HepG2 (cell line): ENCODE results near the gene NOX3. TPM values are rescaled to one million over a fixed set of nuclear protein-coding genes. Genes with fewer than 3 reads are reported as not detected.

Experiments used
- AHR ChIP-seq: IDR thresholded peaks from 2 replicates; pipeline ENCODE4 v1.6.1; 2018; ENCODE audit warnings: missing genetic modification reagents, missing compliant biosample characterization
- ESRRA ChIP-seq: sonication (generic); formaldehyde crosslinking; IDR thresholded peaks from 2 replicates; pipeline ENCODE4 v1.5.1; 2020; ENCODE audit warnings: mild to moderate bottlenecking, low read depth, missing genetic modification reagents
- ETV5 ChIP-seq: IDR thresholded peaks from 2 replicates; pipeline ENCODE4 v1.6.1; 2018; ENCODE audit warnings: missing biosample characterization, missing genetic modification reagents, inconsistent platforms, borderline replicate concordance
- FLYWCH1 ChIP-seq: sonication (generic); formaldehyde crosslinking; IDR thresholded peaks from 2 replicates; pipeline ENCODE4 v1.8.1; 2023; ENCODE audit warnings: mild to moderate bottlenecking, missing genetic modification reagents
- KDM5A ChIP-seq: fragments of 200-600 bp; sonication (generic); IDR thresholded peaks from 2 replicates; pipeline ENCODE4 v1.7.0; 2018; ENCODE audit warnings: antibody characterized with exemption, mild to moderate bottlenecking, low read length, borderline replicate concordance
- MAF1 ChIP-seq: sonication (generic); formaldehyde crosslinking; IDR thresholded peaks from 2 replicates; pipeline ENCODE4 v1.5.0; 2020; ENCODE audit warnings: missing genetic modification reagents, borderline replicate concordance
- NFE2 ChIP-seq: sonication (generic); formaldehyde crosslinking; IDR thresholded peaks from 2 replicates; pipeline ENCODE4 v1.4.0; 2020; ENCODE audit warnings: missing genetic modification reagents
- SMAD1 ChIP-seq: sonication (generic); formaldehyde crosslinking; IDR thresholded peaks from 2 replicates; pipeline ENCODE4 v1.4.0; 2020; ENCODE audit warnings: missing genetic modification reagents, low read depth, mild to moderate bottlenecking, borderline replicate concordance
- SP140L ChIP-seq: sonication (generic); formaldehyde crosslinking; IDR thresholded peaks from 2 replicates; pipeline ENCODE4 v1.4.0; 2020; ENCODE audit warnings: missing genetic modification reagents, borderline replicate concordance
- TAF15 ChIP-seq: fragments of 200-400 bp; formaldehyde crosslinking; IDR thresholded peaks from one replicate; pipeline ENCODE4 v1.6.1; 2018; ENCODE audit warnings: mild to moderate bottlenecking, low read depth, low read length; ENCODE audit not compliant: poor library complexity, severe bottlenecking
- ZBTB8A ChIP-seq: sonication (generic); formaldehyde crosslinking; IDR thresholded peaks from 2 replicates; pipeline ENCODE4 v1.4.0; 2020; ENCODE audit warnings: mild to moderate bottlenecking, low read depth, missing genetic modification reagents, borderline replicate concordance
- ZNF160 ChIP-seq: sonication (generic); formaldehyde crosslinking; IDR thresholded peaks from 2 replicates; pipeline ENCODE4 v1.8.0; 2022; ENCODE audit warnings: mild to moderate bottlenecking, inconsistent platforms, missing genetic modification reagents
- ZNF563 ChIP-seq: sonication (generic); formaldehyde crosslinking; IDR thresholded peaks from 2 replicates; pipeline ENCODE4 v1.8.0; 2022; ENCODE audit warnings: mild to moderate bottlenecking, moderate library complexity, missing genetic modification reagents
- ZNF746 ChIP-seq: sonication (generic); formaldehyde crosslinking; IDR thresholded peaks from 2 replicates; pipeline ENCODE4 v1.8.0; 2022; ENCODE audit warnings: mild to moderate bottlenecking, missing genetic modification reagents
- ZNF792 ChIP-seq: IDR thresholded peaks from 2 replicates; pipeline ENCODE4 v1.6.1; 2016
- ZSCAN25 ChIP-seq: sonication (generic); formaldehyde crosslinking; IDR thresholded peaks from 2 replicates; pipeline ENCODE4 v1.8.0; 2022; ENCODE audit warnings: mild to moderate bottlenecking, missing genetic modification reagents
- polyA plus RNA-seq, 8 experiments: library from polyadenylated mRNA; depleted of rRNA in 3 of 8; stranded (reverse) in 7 of 8; unstranded in 1 of 8; fragments of >200 nt; fragmentation: Illumina TruSeq in 4 of 8; extraction: Trizol in 4 of 8; gene quantifications; 2 replicates each; pipeline versions ENCODE4 v1.2.1 to v1.2.3, GENCODE V29; 2011 to 2016; ENCODE audit warnings: low read depth in 4 of 8, missing spikeins in 1 of 8, mixed read lengths in 1 of 8; ENCODE audit not compliant: insufficient read depth in 1 of 8
- total RNA-seq, 5 experiments: library from RNA; depleted of rRNA; stranded (reverse); fragments of >200 nt; fragmentation: Illumina TruSeq; extraction: Trizol; gene quantifications; 2 replicates each; pipeline ENCODE4 v1.2.3, GENCODE V29; 2016; ENCODE audit warnings: low read depth in 1 of 5
- TF ChIP-seq, protein P1 (sequence below): IDR thresholded peaks from 2 replicates; pipeline ENCODE4 v1.6.1; 2016; ENCODE audit warnings: mild to moderate bottlenecking
- TF ChIP-seq, protein P2 (sequence below): sonication (generic); formaldehyde crosslinking; IDR thresholded peaks from 2 replicates; pipeline ENCODE4 v1.4.0; 2020; ENCODE audit warnings: low read depth, mild to moderate bottlenecking, missing genetic modification reagents
- TF ChIP-seq, protein P3 (sequence below): sonication (generic); formaldehyde crosslinking; IDR thresholded peaks from 2 replicates; pipeline ENCODE4 v1.5.1; 2020; ENCODE audit warnings: mild to moderate bottlenecking, missing genetic modification reagents
- TF ChIP-seq, protein P4 (sequence below): sonication (generic); formaldehyde crosslinking; IDR thresholded peaks from 2 replicates; pipeline ENCODE4 v1.8.1; 2023; ENCODE audit warnings: missing genetic modification reagents, inconsistent platforms, borderline replicate concordance
- TF ChIP-seq, protein P5 (sequence below): sonication (generic); formaldehyde crosslinking; IDR thresholded peaks from 2 replicates; pipeline ENCODE4 v1.8.0; 2022; ENCODE audit warnings: missing genetic modification reagents, mild to moderate bottlenecking, inconsistent platforms, borderline replicate concordance

The NOX3 gene
- total and polyA plus RNA-seq, 2 of the 13 experiments (the other 11 are each of a cell fraction or from before 2014, with no cell fraction given), result 0.09 to 0.18 TPM

DNA sequence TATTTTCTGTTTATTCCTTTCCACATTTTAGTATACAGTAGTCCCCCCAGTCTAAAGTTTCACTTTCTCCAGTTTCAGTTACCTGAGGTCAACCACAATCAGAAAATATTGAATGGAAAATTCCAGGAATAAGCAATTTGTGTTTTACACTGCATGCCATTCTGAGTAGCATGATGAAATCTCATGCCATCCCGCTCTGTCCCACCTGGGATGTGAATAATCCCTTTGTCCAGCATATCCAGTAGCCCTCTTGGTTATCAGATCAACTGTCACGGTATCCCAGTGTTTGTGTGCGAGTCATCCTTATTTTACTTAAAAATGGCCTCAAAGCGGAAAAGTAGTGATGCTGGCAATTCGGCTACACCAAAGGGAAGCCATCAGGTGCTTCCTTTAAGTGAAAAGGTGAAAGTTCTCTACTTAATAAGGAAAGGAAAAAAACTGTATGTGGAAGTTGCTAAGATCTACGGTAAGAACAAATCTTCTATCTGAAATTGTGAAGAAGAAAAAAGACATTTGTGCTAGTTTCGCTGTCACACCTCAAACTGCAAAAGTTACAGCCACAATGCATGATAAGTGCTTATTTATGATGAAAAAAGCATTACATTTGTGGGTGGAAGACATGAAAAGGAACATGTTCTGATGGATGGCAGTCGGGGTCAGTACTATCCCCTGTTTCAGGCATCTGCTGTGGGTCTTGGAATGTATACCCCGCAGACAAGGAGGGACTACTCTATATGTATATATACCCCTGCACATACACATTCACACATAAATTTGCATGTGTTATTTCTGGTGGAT lies 11.3 kb downstream of the NOX3 start (continued):
- TF ChIP-seq ETV5 (peak; percentile 86; the same call in 1 of the 2 replicates), FLYWCH1 (CRISPR knock-in tag) (no peak), SP140L (CRISPR knock-in tag) (0 out of 2 replicates have a peak, but pooled peaks have one; percentile 22), TAF15 (no peak), ZSCAN25 (CRISPR knock-in tag) (no peak), AHR (CRISPR knock-in tag) (peak; percentile 100), MAF1 (0 out of 2 replicates have a peak, but pooled peaks have one; percentile 14), ZNF563 (CRISPR knock-in tag) (no peak), NFE2 (CRISPR knock-in tag) (no peak), SMAD1 (CRISPR knock-in tag) (no peak), ESRRA (no peak), ZNF792 (CRISPR knock-in tag) (peak; percentile 92), ZBTB8A (no peak), ZNF160 (CRISPR knock-in tag) (no peak), KDM5A (peak; percentile 38; the same call in 1 of the 2 replicates), ZNF746 (no peak)
- TF ChIP-seq, protein P1, sequence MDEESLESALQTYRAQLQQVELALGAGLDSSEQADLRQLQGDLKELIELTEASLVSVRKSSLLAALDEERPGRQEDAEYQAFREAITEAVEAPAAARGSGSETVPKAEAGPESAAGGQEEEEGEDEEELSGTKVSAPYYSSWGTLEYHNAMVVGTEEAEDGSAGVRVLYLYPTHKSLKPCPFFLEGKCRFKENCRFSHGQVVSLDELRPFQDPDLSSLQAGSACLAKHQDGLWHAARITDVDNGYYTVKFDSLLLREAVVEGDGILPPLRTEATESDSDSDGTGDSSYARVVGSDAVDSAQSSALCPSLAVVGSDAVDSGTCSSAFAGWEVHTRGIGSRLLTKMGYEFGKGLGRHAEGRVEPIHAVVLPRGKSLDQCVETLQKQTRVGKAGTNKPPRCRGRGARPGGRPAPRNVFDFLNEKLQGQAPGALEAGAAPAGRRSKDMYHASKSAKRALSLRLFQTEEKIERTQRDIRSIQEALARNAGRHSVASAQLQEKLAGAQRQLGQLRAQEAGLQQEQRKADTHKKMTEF, result peak; percentile 97
- TF ChIP-seq, protein P2, sequence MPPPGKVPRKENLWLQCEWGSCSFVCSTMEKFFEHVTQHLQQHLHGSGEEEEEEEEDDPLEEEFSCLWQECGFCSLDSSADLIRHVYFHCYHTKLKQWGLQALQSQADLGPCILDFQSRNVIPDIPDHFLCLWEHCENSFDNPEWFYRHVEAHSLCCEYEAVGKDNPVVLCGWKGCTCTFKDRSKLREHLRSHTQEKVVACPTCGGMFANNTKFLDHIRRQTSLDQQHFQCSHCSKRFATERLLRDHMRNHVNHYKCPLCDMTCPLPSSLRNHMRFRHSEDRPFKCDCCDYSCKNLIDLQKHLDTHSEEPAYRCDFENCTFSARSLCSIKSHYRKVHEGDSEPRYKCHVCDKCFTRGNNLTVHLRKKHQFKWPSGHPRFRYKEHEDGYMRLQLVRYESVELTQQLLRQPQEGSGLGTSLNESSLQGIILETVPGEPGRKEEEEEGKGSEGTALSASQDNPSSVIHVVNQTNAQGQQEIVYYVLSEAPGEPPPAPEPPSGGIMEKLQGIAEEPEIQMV (CRISPR knock-in tag), result no peak
- TF ChIP-seq, protein P3, sequence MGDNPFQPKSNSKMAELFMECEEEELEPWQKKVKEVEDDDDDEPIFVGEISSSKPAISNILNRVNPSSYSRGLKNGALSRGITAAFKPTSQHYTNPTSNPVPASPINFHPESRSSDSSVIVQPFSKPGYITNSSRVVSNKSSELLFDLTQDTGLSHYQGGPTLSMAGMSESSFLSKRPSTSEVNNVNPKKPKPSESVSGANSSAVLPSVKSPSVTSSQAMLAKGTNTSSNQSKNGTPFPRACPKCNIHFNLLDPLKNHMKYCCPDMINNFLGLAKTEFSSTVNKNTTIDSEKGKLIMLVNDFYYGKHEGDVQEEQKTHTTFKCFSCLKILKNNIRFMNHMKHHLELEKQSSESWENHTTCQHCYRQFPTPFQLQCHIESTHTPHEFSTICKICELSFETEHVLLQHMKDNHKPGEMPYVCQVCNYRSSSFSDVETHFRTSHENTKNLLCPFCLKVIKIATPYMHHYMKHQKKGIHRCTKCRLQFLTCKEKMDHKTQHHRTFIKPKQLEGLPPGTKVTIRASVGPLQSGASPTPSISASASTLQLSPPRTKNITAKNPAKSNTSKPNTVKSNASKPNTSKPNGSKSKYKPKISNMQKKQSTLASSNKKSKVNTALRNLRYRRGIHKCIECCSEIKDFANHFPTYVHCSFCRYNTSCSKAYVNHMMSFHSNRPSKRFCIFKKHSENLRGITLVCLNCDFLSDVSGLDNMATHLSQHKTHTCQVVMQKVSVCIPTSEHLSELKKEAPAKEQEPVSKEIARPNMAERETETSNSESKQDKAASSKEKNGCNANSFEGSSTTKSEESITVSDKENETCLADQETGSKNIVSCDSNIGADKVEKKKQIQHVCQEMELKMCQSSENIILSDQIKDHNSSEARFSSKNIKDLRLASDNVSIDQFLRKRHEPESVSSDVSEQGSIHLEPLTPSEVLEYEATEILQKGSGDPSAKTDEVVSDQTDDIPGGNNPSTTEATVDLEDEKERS (CRISPR knock-in tag), result peak; percentile 87
- TF ChIP-seq, protein P4, sequence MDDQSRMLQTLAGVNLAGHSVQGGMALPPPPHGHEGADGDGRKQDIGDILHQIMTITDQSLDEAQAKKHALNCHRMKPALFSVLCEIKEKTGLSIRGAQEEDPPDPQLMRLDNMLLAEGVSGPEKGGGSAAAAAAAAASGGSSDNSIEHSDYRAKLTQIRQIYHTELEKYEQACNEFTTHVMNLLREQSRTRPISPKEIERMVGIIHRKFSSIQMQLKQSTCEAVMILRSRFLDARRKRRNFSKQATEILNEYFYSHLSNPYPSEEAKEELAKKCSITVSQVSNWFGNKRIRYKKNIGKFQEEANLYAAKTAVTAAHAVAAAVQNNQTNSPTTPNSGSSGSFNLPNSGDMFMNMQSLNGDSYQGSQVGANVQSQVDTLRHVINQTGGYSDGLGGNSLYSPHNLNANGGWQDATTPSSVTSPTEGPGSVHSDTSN (CRISPR knock-in tag), result no peak
- TF ChIP-seq, protein P5, sequence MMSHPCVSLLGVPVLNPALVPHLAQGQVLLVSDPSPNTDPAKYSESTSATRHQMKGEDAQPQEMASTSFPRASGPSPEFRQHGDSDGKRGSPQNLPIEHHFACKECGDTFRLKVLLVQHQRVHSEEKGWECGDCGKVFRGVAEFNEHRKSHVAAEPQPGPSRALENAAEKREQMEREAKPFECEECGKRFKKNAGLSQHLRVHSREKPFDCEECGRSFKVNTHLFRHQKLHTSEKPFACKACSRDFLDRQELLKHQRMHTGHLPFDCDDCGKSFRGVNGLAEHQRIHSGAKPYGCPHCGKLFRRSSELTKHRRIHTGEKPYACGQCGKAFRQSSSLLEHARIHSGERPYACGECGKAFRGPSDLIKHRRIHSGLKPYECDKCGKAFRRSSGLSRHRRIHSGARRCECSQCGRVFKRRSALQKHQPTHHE, result no peak; the same call in 1 of the 2 replicates
